ENCODE results near the gene D2HGDH.

DNA sequence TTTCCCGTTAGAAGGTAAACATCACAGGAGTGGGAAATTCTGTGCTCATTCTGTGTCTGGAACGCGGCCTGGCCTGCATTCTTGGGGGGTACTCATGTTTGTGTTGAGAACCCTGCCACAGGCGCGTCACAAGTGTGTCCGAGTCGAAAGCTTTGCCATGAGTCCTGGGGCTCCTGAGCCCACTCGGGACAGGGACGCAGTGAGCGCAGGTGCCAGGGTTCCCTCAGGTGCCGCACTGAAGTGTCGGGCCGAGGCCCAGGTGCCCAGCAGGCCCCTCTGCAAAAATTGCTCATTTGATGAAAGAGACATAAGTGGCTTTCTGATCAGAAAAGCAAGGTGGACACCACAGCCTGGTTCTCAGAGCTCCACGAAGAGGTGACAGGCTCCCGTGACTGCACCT is 4.7 kb downstream of the D2HGDH start:
- TF ChIP-seq POLR2AphosphoS5 (IDR thresholded peaks at IDR 0.05; ENCODE audit: insufficient read depth in 1 of 2, low read depth in 1 of 2): no peak
- TF ChIP-seq, protein P1, sequence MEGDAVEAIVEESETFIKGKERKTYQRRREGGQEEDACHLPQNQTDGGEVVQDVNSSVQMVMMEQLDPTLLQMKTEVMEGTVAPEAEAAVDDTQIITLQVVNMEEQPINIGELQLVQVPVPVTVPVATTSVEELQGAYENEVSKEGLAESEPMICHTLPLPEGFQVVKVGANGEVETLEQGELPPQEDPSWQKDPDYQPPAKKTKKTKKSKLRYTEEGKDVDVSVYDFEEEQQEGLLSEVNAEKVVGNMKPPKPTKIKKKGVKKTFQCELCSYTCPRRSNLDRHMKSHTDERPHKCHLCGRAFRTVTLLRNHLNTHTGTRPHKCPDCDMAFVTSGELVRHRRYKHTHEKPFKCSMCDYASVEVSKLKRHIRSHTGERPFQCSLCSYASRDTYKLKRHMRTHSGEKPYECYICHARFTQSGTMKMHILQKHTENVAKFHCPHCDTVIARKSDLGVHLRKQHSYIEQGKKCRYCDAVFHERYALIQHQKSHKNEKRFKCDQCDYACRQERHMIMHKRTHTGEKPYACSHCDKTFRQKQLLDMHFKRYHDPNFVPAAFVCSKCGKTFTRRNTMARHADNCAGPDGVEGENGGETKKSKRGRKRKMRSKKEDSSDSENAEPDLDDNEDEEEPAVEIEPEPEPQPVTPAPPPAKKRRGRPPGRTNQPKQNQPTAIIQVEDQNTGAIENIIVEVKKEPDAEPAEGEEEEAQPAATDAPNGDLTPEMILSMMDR (IDR thresholded peaks at IDR 0.05): no peak

Measured in vagina (tissue), 2 donors.